Parietal lobe (tissue), 1 donor: ENCODE measurements around the gene PGBD5. TPM values are rescaled to one million over a fixed set of nuclear protein-coding genes. Genes with fewer than 3 reads are reported as not detected.

ENCODE experiments used
- total RNA-seq: library from RNA; depleted of rRNA; stranded (reverse); fragments of >200 nt; gene quantifications from one replicate; pipeline ENCODE4 v1.2.3, GENCODE V29; 2014

The PGBD5 gene, protein sequence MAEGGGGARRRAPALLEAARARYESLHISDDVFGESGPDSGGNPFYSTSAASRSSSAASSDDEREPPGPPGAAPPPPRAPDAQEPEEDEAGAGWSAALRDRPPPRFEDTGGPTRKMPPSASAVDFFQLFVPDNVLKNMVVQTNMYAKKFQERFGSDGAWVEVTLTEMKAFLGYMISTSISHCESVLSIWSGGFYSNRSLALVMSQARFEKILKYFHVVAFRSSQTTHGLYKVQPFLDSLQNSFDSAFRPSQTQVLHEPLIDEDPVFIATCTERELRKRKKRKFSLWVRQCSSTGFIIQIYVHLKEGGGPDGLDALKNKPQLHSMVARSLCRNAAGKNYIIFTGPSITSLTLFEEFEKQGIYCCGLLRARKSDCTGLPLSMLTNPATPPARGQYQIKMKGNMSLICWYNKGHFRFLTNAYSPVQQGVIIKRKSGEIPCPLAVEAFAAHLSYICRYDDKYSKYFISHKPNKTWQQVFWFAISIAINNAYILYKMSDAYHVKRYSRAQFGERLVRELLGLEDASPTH
- total RNA-seq: 23.5 TPM

DNA sequence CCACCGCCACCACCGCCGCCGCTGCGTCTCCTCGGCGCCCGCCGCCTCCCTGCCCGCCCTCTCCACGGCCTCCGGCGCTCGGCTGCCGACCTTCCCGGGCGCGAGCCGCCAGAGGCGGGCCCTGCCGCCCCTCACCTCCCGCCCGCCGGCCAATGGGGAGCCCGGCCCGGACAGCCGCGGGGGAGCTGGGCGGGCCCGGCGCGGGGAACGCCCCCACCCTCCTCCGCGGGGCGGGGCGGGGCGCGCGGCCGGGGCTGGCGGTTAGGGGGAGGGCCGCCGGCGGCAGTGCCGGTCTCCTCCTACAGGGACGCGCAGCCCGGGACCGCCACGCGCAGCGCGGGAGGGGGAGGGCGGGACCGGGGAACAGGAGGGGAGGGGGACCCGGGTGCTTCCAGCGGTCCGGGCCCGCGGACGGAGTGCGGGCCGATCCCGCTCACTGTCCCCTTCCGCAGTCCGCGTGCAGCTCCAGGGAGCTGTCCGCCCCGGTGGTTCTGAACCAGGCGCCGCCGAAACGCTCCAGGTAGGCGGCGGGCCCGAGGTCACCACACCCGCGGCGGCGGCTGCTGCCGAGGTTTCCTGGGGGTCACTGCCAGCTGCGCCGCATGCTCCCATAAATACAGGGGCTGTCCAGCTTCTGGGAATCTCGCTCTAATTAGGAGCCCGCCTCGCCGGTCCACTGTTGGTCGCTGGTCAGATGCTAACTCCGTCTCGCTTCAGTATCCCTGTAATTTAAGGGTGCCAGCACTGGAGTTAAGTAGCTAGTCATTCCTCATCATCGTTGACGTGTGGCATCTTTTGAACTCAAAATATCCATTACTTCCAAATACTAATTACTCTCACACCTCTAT lies at the start of gene PGBD5:
Gene PGBD5 (minus strand): TSS at position 87 of the 848 bp plus-strand sequence. CDS start 404 bp downstream, outside the sequence.

Other genes starting within 250 kb of the PGBD5 start
- 29.4 TPM for gene COG2, start 216.1 kb upstream of the PGBD5 start, total RNA-seq